Omental fat pad (tissue), 4 donors: ENCODE results near the gene RGS9. TPM values are rescaled to one million over a fixed set of nuclear protein-coding genes. Genes with fewer than 3 reads are reported as not detected.

Source experiments
- ATAC-seq: fragments of 150-250 bp; one replicate; pipeline ENCODE4 v1.9.1; 2016; ENCODE audit warnings: mild to moderate bottlenecking, moderate library complexity; ENCODE audit not compliant: low FRiP score
- DNase-seq: peaks from one replicate; pipeline ENCODE4 v3.0.0-alpha.2; 2019; ENCODE audit warnings: low spot score
- CTCF ChIP-seq, 3 donors: fragments of 450-650 bp; IDR thresholded peaks; one replicate each; pipeline ENCODE4 v1.5.1; 2016 to 2017; ENCODE audit warnings: antibody characterized with exemption in 3 of 3, mild to moderate bottlenecking in 3 of 3, moderate library complexity in 2 of 3
- total RNA-seq, 4 donors: library from RNA; depleted of rRNA; stranded (reverse); fragments of >200 nt; gene quantifications; one replicate each; pipeline ENCODE4 v1.1.0, GENCODE V29; 2016

Gene RGS9
- total RNA-seq, 4 donors from 2014 or later, result 1.1 to 5.6 (median 3.4) TPM

GRCh38 chr17:65226227-65226626 lies 89.1 kb downstream of the RGS9 start:
- no peak for TF ChIP-seq CTCF (IDR thresholded peaks at IDR 0.05)
- ATAC-seq (no peak), DNase-seq (no peak)

- DNase-seq (no peak), ATAC-seq (no peak)
- no peak for TF ChIP-seq CTCF (IDR thresholded peaks at IDR 0.05)
Observed at GRCh38 chr17:65227637-65228036, 90.5 kb downstream of the RGS9 start.

DNA sequence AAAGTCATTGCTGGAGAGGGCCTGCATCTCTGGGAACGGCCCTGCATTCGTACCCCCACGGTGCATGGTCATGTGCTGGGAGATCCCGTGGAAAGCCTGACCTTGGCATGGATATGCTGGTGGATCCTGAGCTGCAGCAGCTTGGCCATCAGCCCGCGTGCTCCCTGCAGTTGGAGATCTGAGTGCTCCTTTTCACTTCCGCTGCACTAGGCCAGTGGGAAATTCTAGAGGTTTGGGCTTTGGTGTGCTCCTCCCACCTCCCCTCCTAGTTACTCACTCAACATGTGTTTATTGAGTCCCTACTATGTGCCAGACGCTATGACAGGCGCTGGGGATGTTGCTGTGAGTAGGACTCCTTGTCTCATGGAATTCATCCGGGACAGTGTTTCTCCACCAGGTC lies 91.1 kb downstream of the RGS9 start:
- ATAC-seq (no peak), DNase-seq (no peak)
- TF ChIP-seq CTCF (IDR thresholded peaks at IDR 0.05), result no peak

GRCh38 chr17:65228734-65229620 lies 91.8 kb downstream of the RGS9 start:
- ATAC-seq (peak; percentile 80), DNase-seq (no peak)
- TF ChIP-seq CTCF (IDR thresholded peaks at IDR 0.05), result no peak

DNA sequence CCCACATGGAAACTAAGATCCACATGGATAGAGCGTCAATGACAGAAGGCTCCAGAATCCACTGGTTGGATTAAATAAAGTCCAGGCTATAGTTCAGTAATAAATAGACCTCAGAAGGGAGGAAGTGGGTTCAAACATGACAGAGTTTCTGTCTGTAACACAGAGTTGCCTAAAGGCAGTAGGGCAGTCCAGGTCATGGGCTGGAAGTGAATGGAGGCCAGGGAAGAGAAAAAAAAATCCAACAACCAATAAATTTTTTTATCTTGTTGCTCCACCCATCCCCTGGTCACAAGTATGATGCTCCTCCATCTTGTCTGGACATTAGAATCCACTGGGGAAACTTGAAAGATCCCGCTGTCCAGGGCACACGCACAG lies 92.4 kb downstream of the RGS9 start:
- DNase-seq (no peak), ATAC-seq (no peak)
- no peak for TF ChIP-seq CTCF (IDR thresholded peaks at IDR 0.05)

DNA sequence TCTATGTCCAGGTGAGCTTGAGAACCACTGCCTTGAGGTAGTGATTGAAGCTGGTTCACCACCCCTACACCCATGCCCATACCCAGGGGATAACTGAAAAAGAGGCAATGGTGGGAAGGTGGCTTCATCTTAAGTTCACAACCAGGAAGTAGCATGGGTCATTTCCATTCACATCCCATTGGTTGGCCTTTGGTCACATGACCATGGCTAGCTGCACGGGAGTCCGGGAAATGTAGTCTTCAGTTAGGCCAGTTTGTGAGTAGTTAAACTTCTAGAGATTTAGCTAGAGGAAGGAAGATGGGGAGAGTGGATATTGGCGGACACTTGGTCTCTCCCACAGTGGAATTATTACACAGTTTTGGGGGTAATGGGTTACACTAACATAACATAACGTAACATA lies 92.9 kb downstream of the RGS9 start:
- ATAC-seq (no peak), DNase-seq (no peak)
- no peak for TF ChIP-seq CTCF (IDR thresholded peaks at IDR 0.05)

GRCh38 chr17:65231086-65231485 lies 93.9 kb downstream of the RGS9 start:
- ATAC-seq (no peak), DNase-seq (no peak)
- TF ChIP-seq CTCF (IDR thresholded peaks at IDR 0.05), result no peak
